Left ventricle myocardium inferior (tissue), 1 donor: ENCODE measurements around the gene FARS2. TPM values are rescaled to one million over a fixed set of nuclear protein-coding genes. Genes with fewer than 3 reads are reported as not detected.

Source experiments
- DNase-seq: peaks from one replicate; pipeline ENCODE4 v3.0.0-alpha.2; 2020
- H3K27ac ChIP-seq: fragments of 200-600 bp; replicated peaks from 2 replicates; pipeline ENCODE4 v1.8.0; 2021
- H3K27me3 ChIP-seq: fragments of 200-600 bp; 2 replicates; pipeline ENCODE4 v1.8.0; 2021; ENCODE audit warnings: low read depth
- H3K36me3 ChIP-seq: fragments of 200-600 bp; 2 replicates; pipeline ENCODE4 v1.8.0; 2021
- H3K4me1 ChIP-seq: fragments of 200-600 bp; 2 replicates; pipeline ENCODE4 v1.8.0; 2021
- H3K4me3 ChIP-seq: fragments of 200-600 bp; 2 replicates; pipeline ENCODE4 v1.8.0; 2021; ENCODE audit warnings: mild to moderate bottlenecking, moderate library complexity
- H3K9me3 ChIP-seq: fragments of 200-600 bp; replicated peaks from 2 replicates; pipeline ENCODE4 v1.8.0; 2021
- CTCF ChIP-seq: fragments of 200-600 bp; IDR thresholded peaks from 2 replicates; pipeline ENCODE4 v1.8.0; 2021; ENCODE audit warnings: antibody characterized with exemption, mild to moderate bottlenecking, borderline replicate concordance
- intact Hi-C: fragments of 100-400 bp; cut with micrococcal nuclease; formaldehyde crosslinking; loops from one replicate; pipeline ENCODE4 v1.11.0; 2022
- total RNA-seq: library from RNA; stranded (reverse); fragmentation: NEBNext Ultra II Directional; extraction: Animal tissue kit (Norgen Biotek cat#: 25700); gene quantifications from one replicate; pipeline ENCODE4 v1.2.1, GENCODE V29; 2021
- donor health status: DM: no; HTN: yes; CAD: no; lungs with severe emphysema.

The FARS2 gene
- total RNA-seq, 1 donor from 2014 or later, result 16.7 TPM

GRCh38 chr6:5818959-5819358, 557.6 kb downstream of the FARS2 start:
- Histone ChIP-seq H3K36me3 (no peaks in the 10 kb centered on the region), H3K27me3 (no peaks in the 10 kb centered on the region), H3K27ac (no peak overlapping the region), H3K4me1 (no peaks in the 10 kb centered on the region), H3K4me3 (no peak overlapping the region), H3K9me3 (no peaks in the 10 kb centered on the region)
- intact Hi-C loops, result no loop called here
- no peak for DNase-seq
- no peak for TF ChIP-seq CTCF

Other genes starting within 250 kb of the FARS2 start
- gene PPP1R3G, start 176.2 kb upstream of the FARS2 start, total RNA-seq, result 11.1 TPM
- 28.5 TPM for gene LYRM4, start 563 bp upstream of the FARS2 start, total RNA-seq